Neural progenitor cell (in vitro differentiated cells): Measurements from ENCODE around the gene PRR15L. TPM values are rescaled to one million over a fixed set of nuclear protein-coding genes. Genes with fewer than 3 reads are reported as not detected.

Source experiments
- DNase-seq: peaks from one replicate; pipeline ENCODE4 v3.0.0-alpha.2; 2016; ENCODE audit warnings: low spot score
- H2AFZ ChIP-seq: fragments of 200-600 bp; sonication (generic); replicated peaks from 2 replicates; pipeline ENCODE4 v1.6.1; 2016; ENCODE audit warnings: antibody characterized with exemption
- H3F3A ChIP-seq: fragments of 200-600 bp; sonication (generic); 2 replicates; pipeline ENCODE4 v1.6.1; 2016; ENCODE audit warnings: antibody characterized with exemption, low read depth
- H3K27ac ChIP-seq: fragments of 200-600 bp; sonication (generic); 2 replicates; pipeline ENCODE4 v1.5.1; 2016; ENCODE audit warnings: mild to moderate bottlenecking
- H3K27me3 ChIP-seq: fragments of 200-600 bp; sonication (generic); 2 replicates; pipeline ENCODE4 v1.6.1; 2016; ENCODE audit warnings: mild to moderate bottlenecking, moderate library complexity
- H3K36me3 ChIP-seq: fragments of 200-600 bp; sonication (generic); 2 replicates; pipeline ENCODE4 v1.5.1; 2016
- H3K4me1 ChIP-seq: fragments of 200-600 bp; sonication (generic); 2 replicates; pipeline ENCODE4 v1.6.1; 2016; ENCODE audit warnings: mixed run types
- H3K4me2 ChIP-seq: fragments of 200-600 bp; sonication (generic); 2 replicates; pipeline ENCODE4 v1.6.1; 2016
- H3K4me3 ChIP-seq: fragments of 200-600 bp; sonication (generic); 2 replicates; pipeline ENCODE4 v1.5.1; 2016
- H3K79me2 ChIP-seq: fragments of 200-600 bp; sonication (generic); 2 replicates; pipeline ENCODE4 v1.6.1; 2016; ENCODE audit warnings: low read depth
- H3K9ac ChIP-seq: fragments of 200-600 bp; sonication (generic); 2 replicates; pipeline ENCODE4 v1.6.1; 2016
- H3K9me3 ChIP-seq: fragments of 200-600 bp; sonication (generic); 2 replicates; pipeline ENCODE4 v1.5.1; 2016; ENCODE audit warnings: low read depth
- H4K20me1 ChIP-seq: fragments of 200-600 bp; sonication (generic); 2 replicates; pipeline ENCODE4 v1.6.1; 2016; ENCODE audit warnings: low read depth
- H3K27ac Mint-ChIP-seq: 3 replicates; pipeline ENCODE4 v1.8.0; 2021; ENCODE audit warnings: mixed read lengths
- H3K27me3 Mint-ChIP-seq: 2 replicates; pipeline ENCODE4 v1.8.0; 2022; ENCODE audit warnings: low read depth, mild to moderate bottlenecking, inconsistent platforms, moderate library complexity, mixed read lengths; ENCODE audit not compliant: insufficient read depth
- H3K36me3 Mint-ChIP-seq: 3 replicates; pipeline ENCODE4 v1.8.0; 2021; ENCODE audit warnings: mixed read lengths
- H3K4me1 Mint-ChIP-seq: 3 replicates; pipeline ENCODE4 v1.8.0; 2021; ENCODE audit warnings: mixed read lengths
- H3K4me3 Mint-ChIP-seq: 3 replicates; pipeline ENCODE4 v1.8.0; 2021; ENCODE audit warnings: mild to moderate bottlenecking, moderate library complexity, mixed read lengths
- H3K9me3 Mint-ChIP-seq: 3 replicates; pipeline ENCODE4 v1.8.0; 2020; ENCODE audit warnings: mixed read lengths
- CTCF ChIP-seq: fragments of 200-600 bp; sonication (generic); IDR thresholded peaks from 2 replicates; pipeline ENCODE4 v1.5.1; 2017; ENCODE audit warnings: antibody characterized with exemption, mild to moderate bottlenecking
- EZH2 ChIP-seq: fragments of 200-600 bp; sonication (generic); IDR thresholded peaks from 2 replicates; pipeline ENCODE4 v1.6.1; 2017; ENCODE audit warnings: antibody characterized with exemption, mild to moderate bottlenecking, moderate library complexity
- EZH2phosphoT487 ChIP-seq: fragments of 200-600 bp; sonication (generic); IDR thresholded peaks from 2 replicates; pipeline ENCODE4 v1.6.1; 2017; ENCODE audit warnings: antibody characterized with exemption
- total RNA-seq: library from RNA; depleted of rRNA; stranded (reverse); fragments of >200 nt; gene quantifications from 2 replicates; pipeline ENCODE4 v1.2.3, GENCODE V29; 2015; ENCODE audit warnings: low replicate concordance

Gene PRR15L
- total RNA-seq, 1 donor from 2014 or later, result not detected

- Histone ChIP-seq H3K4me3 (no peak overlapping the region), H3K36me3 (no peaks in the 10 kb centered on the region), H3K9me3 (no peaks in the 10 kb centered on the region), H3K9ac (no peak overlapping the region), H3K27me3 (peaks cover 16% of the 10 kb centered on the region), H2AFZ (no peak overlapping the region), H3K4me2 (no peak overlapping the region), H3K27ac (no peak overlapping the region), H3F3A (no peaks in the 10 kb centered on the region), H4K20me1 (no peaks in the 10 kb centered on the region), H3K4me1 (peaks cover 5% of the 10 kb centered on the region), H3K79me2 (no peaks in the 10 kb centered on the region)
- DNase-seq, result no peak
- Mint-ChIP-seq H3K4me3 (no peak overlapping the region), H3K27me3 (no peaks in the 10 kb centered on the region), H3K36me3 (peaks cover 2% of the 10 kb centered on the region), H3K9me3 (no peaks in the 10 kb centered on the region), H3K4me1 (peaks cover 17% of the 10 kb centered on the region), H3K27ac (peak overlapping the region; percentile 8)
- TF ChIP-seq EZH2phosphoT487, result no peak
- no peak for TF ChIP-seq EZH2
- no peak for TF ChIP-seq CTCF
Observed at GRCh38 chr17:47945080-47945479, 12.6 kb downstream of the PRR15L start.

- Histone ChIP-seq H2AFZ (no peak overlapping the region), H3K4me2 (no peak overlapping the region), H3K27me3 (peaks cover 11% of the 10 kb centered on the region), H3K9me3 (no peaks in the 10 kb centered on the region), H3K9ac (no peak overlapping the region), H3K4me1 (no peaks in the 10 kb centered on the region), H3K36me3 (no peaks in the 10 kb centered on the region), H3K79me2 (no peaks in the 10 kb centered on the region), H4K20me1 (no peaks in the 10 kb centered on the region), H3K27ac (no peak overlapping the region), H3K4me3 (no peak overlapping the region), H3F3A (no peaks in the 10 kb centered on the region)
- Mint-ChIP-seq H3K27ac (no peak overlapping the region), H3K27me3 (no peaks in the 10 kb centered on the region), H3K9me3 (no peaks in the 10 kb centered on the region), H3K4me1 (peaks cover 8% of the 10 kb centered on the region), H3K36me3 (peaks cover 2% of the 10 kb centered on the region), H3K4me3 (peak overlapping the region; percentile 85)
- no peak for TF ChIP-seq CTCF
- no peak for TF ChIP-seq EZH2
- TF ChIP-seq EZH2phosphoT487, result no peak
- DNase-seq, result no peak
Observed at GRCh38 chr17:47942568-47942967, 15.1 kb downstream of the PRR15L start.

GRCh38 chr17:47942096-47942510 is 15.6 kb downstream of the PRR15L start:
- Mint-ChIP-seq H3K27me3 (no peaks in the 10 kb centered on the region), H3K27ac (peak overlapping the region; percentile 47), H3K9me3 (no peaks in the 10 kb centered on the region), H3K36me3 (peaks cover 2% of the 10 kb centered on the region), H3K4me3 (peak overlapping the region; percentile 85), H3K4me1 (peaks cover 8% of the 10 kb centered on the region)
- H3K27ac ChIP-seq, result no peak overlapping the region
- H3K9ac ChIP-seq, result no peak overlapping the region
- H3K4me3 ChIP-seq, result peak overlapping the region; percentile 50
- no peaks in the 10 kb centered on the region for H3K9me3 ChIP-seq
- no peak for TF ChIP-seq EZH2
- no peak for TF ChIP-seq CTCF
- no peak for TF ChIP-seq EZH2phosphoT487
- no peaks in the 10 kb centered on the region for H3K36me3 ChIP-seq
- peaks cover 11% of the 10 kb centered on the region for H3K27me3 ChIP-seq
- DNase-seq, result no peak
- peak overlapping the region; percentile 75 for H3K4me2 ChIP-seq
- H3K79me2 ChIP-seq, result no peaks in the 10 kb centered on the region
- no peaks in the 10 kb centered on the region for H3K4me1 ChIP-seq
- H2AFZ ChIP-seq, result no peak overlapping the region
- H4K20me1 ChIP-seq, result no peaks in the 10 kb centered on the region
- no peaks in the 10 kb centered on the region for H3F3A ChIP-seq
